Measurements from ENCODE around the gene NCAPG2.

Gene NCAPG2

DNA sequence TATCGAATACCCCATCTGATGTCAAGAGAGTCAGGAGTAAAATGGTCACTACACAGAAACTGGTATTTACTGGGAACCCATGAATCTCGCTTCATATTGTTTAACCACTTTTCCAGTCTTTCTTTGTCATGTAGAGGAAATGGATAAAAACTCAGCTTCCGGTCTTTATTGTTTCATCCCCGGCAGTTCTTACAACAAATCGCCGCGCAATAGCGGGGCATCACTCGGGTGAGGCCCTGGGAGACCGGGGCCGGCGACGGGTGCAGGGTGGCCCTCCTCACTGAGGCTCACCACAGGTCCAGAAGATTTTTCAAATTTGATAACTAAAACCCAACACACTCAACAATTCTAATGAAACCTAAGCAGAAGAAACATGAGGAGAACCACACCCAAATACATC, 81.4 kb downstream of the NCAPG2 start:
- no peak for DNase-seq

DNA sequence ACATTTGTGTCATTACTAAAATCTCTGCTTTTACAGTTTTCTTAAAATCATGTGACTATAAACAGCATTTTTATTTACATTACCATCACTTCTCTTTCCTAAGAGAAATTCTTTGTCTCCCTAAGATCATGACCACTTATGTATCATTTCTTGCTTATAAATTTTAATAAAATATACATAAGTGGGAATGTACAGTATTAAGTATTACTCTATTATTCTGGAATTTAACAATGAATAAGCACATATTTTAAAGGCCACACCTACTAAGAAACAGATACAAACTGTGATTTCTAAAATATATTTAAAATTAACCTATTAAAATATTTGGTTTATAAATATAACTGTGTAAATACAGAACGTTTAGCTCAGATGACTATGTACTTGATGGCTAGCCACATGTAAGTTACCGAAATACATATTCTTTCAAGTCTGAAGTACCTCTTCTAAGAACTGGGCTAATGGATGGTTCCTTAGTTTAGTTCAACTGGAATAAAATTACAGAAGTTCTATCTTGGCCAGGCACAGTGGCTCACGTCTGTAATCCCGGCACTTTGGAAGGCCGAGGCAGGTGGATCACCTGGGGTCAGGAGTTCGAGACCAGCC, 83.7 kb downstream of the NCAPG2 start:
- no peak for DNase-seq

DNA sequence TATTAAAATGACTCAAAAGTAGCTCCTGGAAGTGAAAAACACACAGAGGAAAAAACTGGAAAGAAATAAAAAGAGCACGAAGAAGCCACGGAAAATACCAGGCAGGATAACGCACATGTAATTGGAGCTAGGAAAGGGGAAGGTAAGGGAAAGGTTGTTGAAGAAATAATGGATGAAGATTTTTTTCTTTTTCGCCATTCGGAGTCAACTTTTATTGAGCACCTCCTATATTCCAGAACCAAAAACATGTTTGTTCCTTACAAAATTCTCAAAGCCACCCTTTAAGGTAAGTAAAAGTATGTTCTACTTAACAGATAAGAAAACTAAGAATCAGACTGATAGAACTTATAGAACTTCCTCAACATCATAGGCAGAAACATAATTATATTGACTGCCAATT, 84.2 kb downstream of the NCAPG2 start:
- DNase-seq: no peak

DNA sequence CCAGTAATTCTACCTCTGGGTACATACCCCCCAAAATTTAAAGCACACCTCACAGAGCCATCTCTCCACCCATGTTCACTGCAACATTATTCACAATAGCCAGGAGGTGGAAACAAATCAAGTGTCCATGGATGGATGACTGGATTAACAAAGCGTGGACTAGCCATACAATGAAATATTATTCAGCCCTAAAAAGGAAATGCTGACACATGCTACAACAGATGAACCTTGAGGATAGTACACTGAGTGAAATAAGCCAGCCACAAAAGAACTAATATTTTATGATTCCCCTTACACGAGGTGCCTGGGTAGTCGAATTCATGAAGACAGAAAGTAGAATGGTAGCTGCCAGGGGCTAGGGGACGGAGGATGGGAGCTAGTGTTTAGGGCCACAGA, 85.9 kb downstream of the NCAPG2 start:
- DNase-seq: no peak

DNA sequence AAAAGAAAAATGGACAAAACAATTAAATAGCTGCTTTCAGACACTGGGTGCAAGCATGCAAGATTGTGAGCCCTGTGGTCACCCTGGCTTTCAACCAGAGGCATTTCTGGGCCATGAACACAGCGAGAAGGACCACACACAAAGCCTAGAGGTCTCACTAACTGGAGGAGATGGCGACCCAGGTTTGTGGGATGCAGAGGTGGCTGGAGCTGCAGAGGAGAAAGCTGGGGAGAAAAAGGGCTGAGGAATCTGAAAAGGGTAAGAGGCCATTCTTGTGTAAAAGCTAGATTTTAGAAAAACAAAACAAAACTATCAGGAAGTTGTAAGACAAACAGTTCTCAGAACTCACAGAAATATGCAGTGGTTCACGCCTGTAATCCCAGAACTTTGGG, 86.9 kb downstream of the NCAPG2 start:
- no peak for DNase-seq

DNA sequence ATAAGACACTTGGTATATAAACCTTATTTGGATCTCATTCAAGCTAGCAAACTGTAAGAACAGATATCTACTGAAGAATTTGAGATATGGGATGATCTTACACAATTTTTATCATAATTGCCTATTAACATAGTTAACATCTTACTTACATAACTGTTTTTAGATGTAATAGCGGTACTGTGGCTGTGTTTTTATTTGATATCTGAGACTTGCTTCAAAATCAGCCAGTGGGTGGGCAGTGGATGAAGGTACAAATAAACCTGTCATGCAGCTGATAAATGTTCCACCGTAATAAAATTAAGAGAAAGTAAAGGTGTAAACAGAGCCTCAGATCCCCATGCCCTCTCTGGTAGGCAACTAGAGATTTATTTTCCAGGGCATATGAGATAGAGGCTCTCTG, 88.6 kb downstream of the NCAPG2 start:
- DNase-seq: no peak

DNA sequence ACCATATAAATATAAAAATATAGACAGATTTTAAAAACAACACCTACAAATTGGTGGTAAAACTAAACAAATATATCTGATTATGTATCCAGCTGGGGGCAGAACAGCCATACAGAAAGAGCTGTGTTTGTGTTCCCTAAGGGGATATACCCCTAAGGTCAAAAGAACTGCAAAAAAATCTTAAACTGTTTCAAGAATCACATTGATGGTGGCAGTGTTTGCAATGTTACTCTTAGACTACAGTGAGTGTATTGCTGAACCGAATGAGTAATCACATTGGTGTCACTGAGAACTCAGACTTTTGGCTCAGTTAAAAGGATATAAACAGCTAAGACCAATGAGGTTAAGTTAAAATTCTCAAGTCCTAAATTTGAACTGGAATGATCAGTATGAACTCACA, 89.9 kb downstream of the NCAPG2 start:
- DNase-seq: no peak

DNA sequence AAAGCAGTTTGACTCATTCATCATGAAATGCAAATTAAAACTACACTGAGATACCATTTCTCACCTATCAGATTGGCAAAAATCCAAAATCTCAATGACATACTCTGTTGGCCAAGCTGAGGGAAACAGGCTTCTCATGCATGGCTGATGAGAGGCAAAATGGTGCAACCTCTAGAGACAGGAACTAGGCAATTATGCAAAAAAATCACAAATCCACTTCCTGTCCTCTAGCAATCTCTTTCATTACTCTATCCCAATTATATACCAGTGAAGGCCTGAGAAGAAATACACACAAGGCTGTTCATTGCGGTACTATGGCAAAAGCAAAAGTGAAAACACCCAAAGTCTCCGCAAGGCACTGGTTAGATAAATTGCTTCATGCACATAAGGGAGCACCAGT, 91.1 kb downstream of the NCAPG2 start:
- DNase-seq: no peak

DNA sequence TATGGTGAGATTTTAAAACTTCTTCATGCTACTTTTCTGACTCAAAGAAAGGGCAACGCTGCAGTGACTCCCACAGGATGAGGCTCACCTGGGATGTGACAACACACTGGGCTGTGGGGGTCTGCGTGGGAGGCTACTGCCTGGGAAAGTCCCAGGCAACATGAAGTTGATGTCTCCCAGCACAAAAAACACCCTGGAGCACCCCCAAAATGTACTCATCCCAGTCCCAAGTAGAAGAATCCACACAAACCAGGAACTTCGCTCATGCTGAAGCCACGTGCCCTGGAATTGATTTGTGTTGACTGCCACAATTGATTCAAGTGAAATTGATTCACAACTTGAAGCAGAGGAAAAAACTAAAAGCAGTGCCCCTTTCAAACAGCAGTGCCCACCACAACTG, 92.1 kb downstream of the NCAPG2 start:
- no peak for DNase-seq

DNA sequence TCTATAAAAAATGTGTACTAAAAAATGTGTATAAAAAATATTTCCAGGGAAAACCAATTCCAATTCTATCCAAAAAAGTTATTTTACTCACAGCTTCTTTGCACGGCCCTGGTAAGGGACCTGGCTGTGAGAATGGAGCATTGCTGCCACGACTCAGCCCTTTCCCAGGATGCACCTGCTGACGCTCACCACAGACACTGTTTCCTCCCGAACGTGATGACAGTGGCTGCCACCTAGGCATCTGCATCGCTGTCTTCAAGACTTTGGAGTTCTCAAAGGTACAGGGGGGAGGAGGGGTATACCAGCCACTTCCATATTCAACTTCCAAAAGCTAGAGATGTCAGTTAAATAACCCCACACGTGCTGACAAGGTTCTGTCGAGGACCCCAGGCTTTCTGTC, 93.1 kb downstream of the NCAPG2 start:
- DNase-seq: no peak

DNA sequence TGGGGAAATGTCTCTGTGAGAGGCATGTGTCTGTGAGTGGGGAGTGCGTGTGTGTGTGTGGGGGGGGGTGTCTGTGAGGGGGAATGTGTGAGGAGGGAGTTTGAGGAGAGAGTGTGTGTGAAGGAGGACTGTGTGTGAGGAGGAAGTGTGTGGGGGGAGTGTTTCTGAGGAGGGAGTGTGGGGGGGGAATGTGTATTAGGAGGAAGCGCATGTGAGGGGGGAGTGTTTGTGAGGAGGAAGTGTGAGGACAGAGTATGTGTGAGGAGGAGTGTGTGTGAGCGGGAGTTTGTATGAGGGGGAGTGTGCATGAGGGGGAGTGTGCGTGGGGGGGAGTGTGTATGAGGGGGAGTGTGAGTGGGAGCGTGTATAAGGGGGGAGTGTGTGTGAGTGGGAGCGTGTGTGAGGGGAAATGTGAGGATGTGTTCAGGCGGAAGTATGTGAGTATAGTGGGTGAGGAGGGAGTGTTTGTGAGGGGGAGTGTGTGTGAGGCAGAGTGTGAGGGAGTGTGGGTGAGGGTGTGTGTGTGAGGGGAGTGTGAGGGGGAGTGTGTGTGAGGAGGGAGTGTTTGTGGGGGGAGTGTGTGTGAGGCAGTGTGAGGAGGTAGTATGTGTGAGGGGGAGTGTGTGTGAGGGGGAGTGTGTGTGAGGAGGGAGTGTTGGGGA, 95.2 kb downstream of the NCAPG2 start:
- DNase-seq: no peak

DNA sequence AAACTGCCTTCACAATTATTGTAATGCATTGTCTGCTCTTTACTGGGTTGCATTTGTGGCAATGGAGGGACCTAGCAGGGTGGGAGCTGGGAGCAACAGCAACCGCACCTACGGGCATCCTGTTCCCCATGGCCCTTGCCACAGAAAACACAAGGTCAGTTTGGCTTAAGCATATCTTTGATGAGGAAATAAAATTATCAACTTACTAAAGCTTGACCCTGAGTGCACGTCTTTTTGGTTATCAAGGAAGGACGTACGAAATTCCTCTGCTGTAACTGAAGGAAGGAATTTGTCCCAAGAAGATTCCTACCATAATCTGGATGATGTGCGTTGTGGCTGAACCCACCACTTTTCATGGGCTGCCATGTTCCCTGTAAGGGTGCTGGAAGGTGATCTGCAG, 97.0 kb downstream of the NCAPG2 start:
- no peak for DNase-seq

DNA sequence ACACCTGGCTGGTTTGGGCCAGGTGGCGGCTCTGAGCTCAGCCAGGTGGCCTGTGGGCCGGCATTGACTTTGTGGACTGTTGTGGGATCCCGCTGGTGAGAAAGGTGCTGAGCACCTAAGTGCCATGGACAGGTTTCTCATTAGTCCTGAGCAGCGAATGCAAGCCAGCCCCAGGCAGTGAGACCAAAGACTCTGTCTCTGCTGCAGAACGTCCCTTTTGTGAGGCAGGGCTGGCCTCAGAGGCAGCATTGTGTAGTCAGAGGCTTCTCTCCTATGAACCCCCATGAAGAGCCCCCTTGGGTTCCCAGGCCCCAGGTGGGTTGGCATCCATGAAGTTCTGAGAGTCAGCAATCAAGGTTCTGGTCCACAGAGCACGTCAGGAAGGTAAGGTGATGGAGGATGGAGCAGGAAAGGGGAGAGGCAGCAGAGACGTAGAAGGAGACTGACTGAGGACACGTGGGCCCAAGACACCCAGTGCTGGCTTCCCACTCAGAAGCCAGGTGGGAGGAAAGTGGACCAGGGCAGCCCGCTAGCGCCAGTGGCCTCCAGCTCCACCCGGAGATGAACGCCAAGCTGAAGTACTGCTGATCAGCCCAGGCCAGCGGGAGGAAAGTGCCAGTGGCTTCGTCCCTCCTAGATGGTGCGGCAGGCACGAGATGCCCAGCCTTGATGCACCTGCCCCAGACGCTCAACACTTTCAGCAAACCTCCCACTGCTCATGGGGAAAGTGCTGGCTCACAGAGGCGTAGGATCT, 97.8 kb downstream of the NCAPG2 start:
- DNase-seq: no peak

DNA sequence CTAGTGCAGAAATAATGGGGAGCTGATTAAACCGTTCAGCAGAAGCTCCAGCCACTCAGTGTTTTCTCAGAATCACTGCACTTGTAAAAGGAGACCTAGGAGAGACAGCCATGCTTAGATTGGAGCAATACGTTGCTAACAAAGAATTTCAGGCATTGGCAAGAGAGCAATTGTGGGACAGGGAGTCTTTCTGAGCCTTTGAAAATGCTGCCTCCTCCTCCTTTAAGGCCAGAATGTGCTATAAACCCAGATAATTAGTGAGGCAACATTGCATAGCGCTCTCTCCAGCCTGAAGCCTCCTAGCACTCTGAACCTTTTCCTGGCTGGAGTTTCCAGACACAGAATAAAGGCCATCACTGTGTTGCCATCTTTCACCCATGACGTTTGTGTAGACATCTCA, 98.5 kb downstream of the NCAPG2 start:
- DNase-seq: no peak

DNA sequence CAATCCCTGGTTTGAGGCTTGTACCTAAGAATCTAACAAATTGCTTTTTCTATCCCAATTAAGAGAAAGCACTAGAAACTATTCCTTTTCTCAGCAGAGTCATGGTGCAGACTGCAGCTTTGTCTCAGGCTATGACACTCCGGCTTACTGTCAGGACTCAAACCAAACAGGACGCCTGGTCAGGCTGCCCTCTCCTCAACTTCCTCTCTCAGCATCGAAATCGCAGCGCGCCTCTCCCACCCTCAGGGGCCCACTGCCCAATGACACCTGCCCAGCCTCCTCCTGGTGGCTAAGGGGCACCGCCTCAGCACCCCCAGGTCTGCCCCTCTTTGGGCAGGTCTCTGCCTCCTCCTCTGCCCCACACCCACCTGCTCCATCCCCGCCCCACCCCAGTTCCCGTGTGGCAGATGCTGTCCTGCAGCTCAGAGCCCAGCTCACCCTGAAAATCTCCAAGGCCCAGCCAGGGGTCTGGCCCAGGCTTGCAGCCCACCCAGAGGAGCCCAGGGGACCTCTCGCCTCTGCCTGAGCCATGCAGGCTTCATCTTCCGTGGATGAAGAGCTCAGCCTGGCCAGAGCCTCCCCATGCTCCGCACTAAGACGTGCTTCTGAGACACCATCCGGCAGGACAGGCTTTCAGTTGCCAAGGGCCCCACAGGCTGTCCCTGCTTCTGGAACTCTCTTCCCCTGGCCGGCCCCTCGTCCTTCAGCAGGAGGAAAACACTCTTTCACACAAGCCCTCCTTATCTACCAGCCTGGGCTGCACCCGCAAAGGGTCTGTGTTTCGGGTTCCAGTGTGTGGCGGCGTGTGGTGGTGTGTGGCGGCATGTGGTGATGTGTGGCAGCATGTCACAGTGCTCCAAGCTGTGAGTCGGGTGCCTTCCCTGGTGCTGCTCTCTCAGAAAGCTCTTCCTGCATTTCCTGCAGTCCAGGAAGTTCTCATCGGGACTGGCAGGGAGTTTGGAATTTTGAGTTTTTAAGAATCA, 100.5 kb downstream of the NCAPG2 start:
- no peak for DNase-seq

DNA sequence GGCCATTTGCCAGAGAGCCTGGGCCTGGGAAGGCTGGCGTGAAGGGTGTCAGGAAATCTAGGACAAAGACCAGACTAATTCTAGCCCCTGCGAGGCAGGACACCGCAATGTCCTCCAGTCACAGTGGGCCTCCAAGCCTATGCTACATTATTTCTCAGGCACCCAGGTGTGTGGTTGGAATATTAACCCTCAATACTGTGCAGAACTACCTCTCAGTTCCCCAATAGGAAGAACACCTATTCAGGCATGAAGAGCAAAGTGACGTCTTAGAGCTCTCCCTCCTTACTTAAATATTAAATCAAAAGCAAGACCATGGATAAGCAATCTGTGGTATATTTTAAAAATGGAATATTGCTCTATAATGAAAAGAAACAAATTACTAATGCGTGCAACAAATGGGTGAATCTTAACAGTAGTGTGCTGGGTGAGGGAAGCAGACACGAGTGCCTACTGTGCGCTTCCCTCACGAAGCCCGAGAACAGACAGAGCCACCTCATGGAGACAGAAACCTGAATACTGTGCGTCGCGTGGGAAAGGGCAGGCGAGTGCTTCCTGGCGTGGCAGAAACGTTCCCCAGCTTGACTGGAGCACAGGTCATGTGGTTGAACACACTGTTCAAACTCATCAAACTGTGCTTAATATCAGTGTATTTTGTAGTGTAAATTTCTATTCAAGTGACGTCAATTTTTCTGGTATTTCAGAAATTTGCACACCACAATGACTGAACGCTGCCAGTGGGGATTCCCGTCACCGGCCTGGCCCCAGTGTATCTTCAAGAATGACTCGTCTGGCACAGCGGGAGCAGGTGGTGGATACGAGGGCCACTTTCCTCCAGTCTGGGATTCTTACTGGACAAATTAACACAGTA, 101.5 kb downstream of the NCAPG2 start:
- peak in 1 of 3 donors; percentile 19 for DNase-seq

DNA sequence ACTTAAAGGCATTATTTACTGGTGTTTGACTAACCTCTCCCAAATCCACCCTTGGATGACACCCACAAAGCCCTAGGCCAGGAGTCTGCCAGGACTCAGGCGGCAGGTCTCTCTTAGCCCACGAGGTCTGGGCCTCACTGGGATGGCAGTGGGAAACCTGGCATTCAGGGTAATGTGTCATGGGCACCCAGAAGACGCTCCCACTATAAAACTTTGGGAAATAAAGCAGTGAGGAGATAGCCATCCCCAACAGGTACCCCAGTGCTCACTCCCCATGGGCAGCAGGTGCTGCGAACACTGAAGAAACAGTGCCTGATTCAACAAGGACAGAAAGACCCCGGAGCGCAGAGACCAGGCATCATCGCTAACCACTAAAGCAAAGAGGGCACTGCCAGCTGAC, 102.6 kb downstream of the NCAPG2 start:
- no peak for DNase-seq

DNA sequence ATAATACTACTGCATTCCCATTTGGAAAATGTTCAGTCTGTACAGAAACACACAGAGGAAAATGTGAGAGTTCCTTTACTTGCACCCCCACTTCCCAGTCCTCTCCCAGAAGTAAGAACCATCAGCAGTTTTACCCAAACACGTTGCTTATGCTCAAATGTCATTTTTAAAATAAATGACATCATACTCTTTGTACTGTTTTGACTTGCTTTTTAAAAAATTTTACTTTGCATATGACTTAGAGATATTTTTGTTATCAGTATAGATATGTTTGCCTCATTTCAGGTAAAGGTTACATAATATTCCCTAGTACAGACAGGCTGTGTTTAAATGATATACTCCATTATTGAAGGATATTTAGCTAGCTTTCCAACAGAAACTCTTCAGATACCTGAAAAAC, 103.5 kb downstream of the NCAPG2 start:
- no peak for DNase-seq

DNA sequence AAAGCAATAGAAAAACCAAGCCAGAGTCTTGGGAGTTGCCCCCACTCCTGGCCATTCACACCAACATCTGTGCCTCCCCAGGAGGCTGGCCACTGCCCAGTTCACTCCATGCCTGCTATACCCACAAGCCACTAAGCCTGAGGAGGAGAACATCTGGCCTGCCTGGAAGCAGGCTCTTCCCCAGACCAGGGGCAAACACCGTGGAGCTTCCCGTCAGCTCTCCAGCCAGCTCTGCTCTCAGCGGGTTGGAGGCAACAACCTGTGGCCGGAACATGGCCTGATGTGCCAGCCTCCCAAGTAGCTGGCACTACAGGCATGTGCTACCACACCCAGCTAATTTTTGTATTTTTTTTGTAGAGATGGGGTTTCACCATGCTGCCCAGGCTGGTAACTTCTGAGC, 107.9 kb downstream of the NCAPG2 start:
- DNase-seq: no peak

DNA sequence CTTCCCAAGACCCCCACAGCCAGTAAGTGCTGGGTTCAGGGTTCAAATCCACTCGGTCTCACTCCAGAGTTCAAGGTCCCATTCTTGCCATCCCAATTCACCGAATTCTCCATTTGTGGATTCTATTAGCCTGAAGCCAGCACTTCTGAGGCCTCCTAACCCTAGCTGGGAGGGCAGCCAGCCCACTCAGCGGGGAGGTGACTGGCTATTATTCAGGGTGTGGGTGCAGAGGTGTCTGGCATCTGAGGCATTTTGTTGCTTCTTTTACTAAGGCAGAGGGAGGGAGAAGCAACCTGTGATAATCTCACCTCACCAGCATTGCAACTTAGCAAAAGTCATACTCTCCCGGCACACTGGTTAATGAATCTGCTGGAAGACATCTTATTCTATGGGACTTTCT, 108.3 kb downstream of the NCAPG2 start:
- DNase-seq: no peak

DNA sequence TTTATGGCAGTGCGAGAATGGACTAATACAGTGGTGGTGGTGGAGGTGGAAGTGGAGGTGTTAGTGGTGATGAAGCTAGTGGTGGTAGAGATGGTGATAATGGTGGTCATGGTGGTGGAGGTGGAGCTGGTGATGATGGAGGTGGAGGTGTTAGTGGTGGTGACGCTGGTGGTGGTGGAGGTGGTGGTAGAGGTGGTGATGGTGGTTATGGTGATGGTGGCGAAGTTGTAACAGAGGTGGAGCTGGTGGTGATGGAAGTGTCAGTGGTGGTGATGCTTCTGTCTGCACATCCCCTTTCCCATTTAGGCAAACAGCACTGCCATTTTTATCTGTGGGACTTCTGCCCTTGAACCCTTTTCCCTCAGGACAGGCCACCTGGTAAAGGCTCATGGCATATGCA, 109.5 kb downstream of the NCAPG2 start:
- DNase-seq: peak in 1 of 3 donors; percentile 14

DNA sequence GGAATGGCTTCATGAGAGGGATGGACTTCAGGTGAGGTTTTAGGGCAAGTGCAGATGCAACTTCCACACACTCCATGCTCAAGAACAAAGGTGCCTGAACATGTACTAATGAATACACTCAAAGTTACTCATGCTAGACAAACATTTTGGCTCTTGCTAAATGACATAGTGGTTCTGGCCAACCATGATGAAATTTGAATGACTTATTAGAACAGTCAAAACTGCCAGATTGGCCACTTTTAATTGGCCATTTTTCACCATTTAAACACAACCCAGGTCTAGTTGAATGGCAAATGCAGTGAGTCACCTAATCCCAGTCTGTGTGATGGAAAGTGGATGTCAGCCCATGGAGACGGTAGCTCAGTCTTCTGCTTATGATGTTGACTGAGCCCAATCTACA, 112.1 kb downstream of the NCAPG2 start:
- DNase-seq: no peak

All from suppressor macrophage treated with lipopolysaccharide for 1 hour (primary cell).